PC-9 (cell line): Measurements from ENCODE around the gene XXYLT1. TPM values are rescaled to one million over a fixed set of nuclear protein-coding genes. Genes with fewer than 3 reads are reported as not detected.
A peak's percentile ranks its signal among the peaks of the same experiment; 100 is the strongest.

Source experiments
- BruUV-seq: library from RNA; stranded (reverse); fragments of 400-500 nt; replicated peaks from 2 replicates; lab custom pipeline; 2021; lab: Mats Ljungman, UMichigan
- CTCF ChIA-PET: fragments of 300-600 bp; sonication (Branson Sonifier 250); formaldehyde crosslinking; loops from one replicate; lab custom pipeline; 2022; ENCODE audit warnings: antibody characterized with exemption; lab: Charles Lee
- POLR2A ChIA-PET: fragments of 300-600 bp; sonication (Branson Sonifier 250); formaldehyde crosslinking; loops from one replicate; lab custom pipeline; 2022; ENCODE audit warnings: antibody characterized with exemption; ENCODE audit not compliant: unreplicated experiment; lab: Charles Lee
- DNase-seq, 2 experiments: peaks; one replicate each; pipeline versions ENCODE4 v3.0.0 to v3.0.0-alpha.2; 2015 to 2022; ENCODE audit warnings: mixed read lengths in 1 of 2
- H2AFZ ChIP-seq: fragments of 200-600 bp; sonication (generic); 2 replicates; pipeline ENCODE4 v1.8.1; 2017; ENCODE audit warnings: antibody characterized with exemption
- H3F3A ChIP-seq: fragments of 200-600 bp; sonication (generic); 2 replicates; pipeline ENCODE4 v1.8.1; 2017; ENCODE audit warnings: antibody characterized with exemption, mild to moderate bottlenecking, low read depth; ENCODE audit not compliant: insufficient read depth
- H3K27ac ChIP-seq: fragments of 200-600 bp; sonication (generic); 2 replicates; pipeline ENCODE4 v1.6.1; 2016; ENCODE audit warnings: mixed run types
- H3K27me3 ChIP-seq: fragments of 200-600 bp; sonication (generic); 2 replicates; pipeline ENCODE4 v1.6.1; 2016; ENCODE audit warnings: low read depth, mixed run types; ENCODE audit not compliant: insufficient read depth
- H3K36me3 ChIP-seq: fragments of 200-600 bp; sonication (generic); 2 replicates; pipeline ENCODE4 v1.6.1; 2016; ENCODE audit warnings: low read depth, mixed run types
- H3K4me1 ChIP-seq: fragments of 200-600 bp; sonication (generic); replicated peaks from 2 replicates; pipeline ENCODE4 v1.6.1; 2016; ENCODE audit warnings: mixed run types; ENCODE audit not compliant: insufficient read depth
- H3K4me2 ChIP-seq: fragments of 200-600 bp; sonication (generic); 2 replicates; pipeline ENCODE4 v1.6.1; 2017; ENCODE audit warnings: mixed run types
- H3K4me3 ChIP-seq: fragments of 200-600 bp; sonication (generic); 2 replicates; pipeline ENCODE4 v1.6.1; 2016; ENCODE audit warnings: mixed run types
- H3K79me2 ChIP-seq: fragments of 200-600 bp; sonication (generic); 2 replicates; pipeline ENCODE4 v1.6.1; 2017; ENCODE audit warnings: low read depth, mixed run types
- H3K9me2 ChIP-seq: fragments of 200-600 bp; sonication (generic); 2 replicates; pipeline ENCODE4 v1.8.1; 2017; ENCODE audit warnings: mild to moderate bottlenecking; ENCODE audit not compliant: insufficient read depth
- H3K9me3 ChIP-seq: fragments of 200-600 bp; sonication (generic); 2 replicates; pipeline ENCODE4 v1.8.1; 2016; ENCODE audit warnings: low read depth; ENCODE audit not compliant: insufficient read depth
- H4K20me1 ChIP-seq: fragments of 200-600 bp; sonication (generic); 2 replicates; pipeline ENCODE4 v1.8.1; 2017; ENCODE audit not compliant: insufficient read depth
- CTCF ChIP-seq: fragments of 200-600 bp; sonication (generic); conservative IDR thresholded peaks from 2 replicates; pipeline ENCODE4 v1.6.1; 2017; ENCODE audit warnings: mixed run types, antibody characterized with exemption, mild to moderate bottlenecking, moderate library complexity
- EZH2 ChIP-seq: fragments of 200-600 bp; sonication (generic); IDR thresholded peaks from 2 replicates; pipeline ENCODE4 v1.8.0; 2017; ENCODE audit warnings: antibody characterized with exemption, low read depth
- intact Hi-C: fragments of 100-400 bp; cut with micrococcal nuclease; formaldehyde crosslinking; loops from one replicate; pipeline ENCODE4 v1.10.0; 2022; ENCODE audit not compliant: unreplicated experiment
- total RNA-seq: library from RNA; stranded (reverse); gene quantifications from 2 replicates; pipeline ENCODE4 v1.2.3, GENCODE V29; 2021

The XXYLT1 gene
- total RNA-seq, 1 experiment from 2014 or later: 13.3 TPM

- Histone ChIP-seq H3K4me2 (no peak overlapping the region), H3K27me3 (no peaks in the 10 kb centered on the region), H3K4me1 (0 out of 2 replicates have a peak, but pooled peaks cover 4% of the 10 kb centered on the region), H3K36me3 (no peaks in the 10 kb centered on the region), H3K4me3 (no peak overlapping the region), H3K9me2 (no peaks in the 10 kb centered on the region), H3F3A (no peaks in the 10 kb centered on the region), H4K20me1 (no peaks in the 10 kb centered on the region), H3K27ac (no peak overlapping the region), H3K9me3 (no peaks in the 10 kb centered on the region; the same call in 1 of the 2 replicates), H2AFZ (no peak overlapping the region), H3K79me2 (no peaks in the 10 kb centered on the region)
- intact Hi-C loops: no loop called here
- CTCF ChIA-PET: no interaction called here
- POLR2A ChIA-PET: interaction anchor here (0.5 to 0.6 kb wide), 4 partner anchors 10 to 290 kb away, joined by 4 to 23 read pairs (median 8); no protein-coding TSS in a partner anchor
- no peak for DNase-seq
- no peak for TF ChIP-seq EZH2
- no peak for TF ChIP-seq CTCF
- BruUV-seq: no TSS peak
Measured at GRCh38 chr3:195140410-195140809, 130.5 kb downstream of the XXYLT1 start.

- H3K4me2 ChIP-seq: no peak overlapping the region
- DNase-seq: peak in 1 of 2 experiments; percentile 47
- no peaks in the 10 kb centered on the region for H3K27me3 ChIP-seq
- intact Hi-C loops: no loop called here
- TF ChIP-seq CTCF (no peak), EZH2 (no peak)
- CTCF ChIA-PET: no interaction called here
- H3K27ac ChIP-seq: no peak overlapping the region
- H3K9me2 ChIP-seq: no peaks in the 10 kb centered on the region
- BruUV-seq: no TSS peak
- H3K4me1 ChIP-seq: 0 out of 2 replicates have a peak, but pooled peaks cover 4% of the 10 kb centered on the region
- no peaks in the 10 kb centered on the region for H3K36me3 ChIP-seq
- H2AFZ ChIP-seq: no peak overlapping the region
- no peaks in the 10 kb centered on the region for H3F3A ChIP-seq
- no peaks in the 10 kb centered on the region for H3K79me2 ChIP-seq
- POLR2A ChIA-PET: interaction anchor here (0.5 to 0.6 kb wide), 4 partner anchors 11 to 289 kb away, joined by 4 to 23 read pairs (median 8); no protein-coding TSS in a partner anchor
- no peak overlapping the region for H3K4me3 ChIP-seq
- H4K20me1 ChIP-seq: no peaks in the 10 kb centered on the region
- H3K9me3 ChIP-seq: no peaks in the 10 kb centered on the region; the same call in 1 of the 2 replicates
Measured at GRCh38 chr3:195139876-195140240, 131.1 kb downstream of the XXYLT1 start.

GRCh38 chr3:195139091-195139875, 131.7 kb downstream of the XXYLT1 start:
- no TSS peak for BruUV-seq
- no peak overlapping the region for H3K27ac ChIP-seq

More at GRCh38 chr3:195139091-195139875, 131.7 kb downstream of the XXYLT1 start:
- no peaks in the 10 kb centered on the region for H3K27me3 ChIP-seq
- DNase-seq: peak in 1 of 2 experiments; percentile 56
- no peaks in the 10 kb centered on the region for H4K20me1 ChIP-seq
- no peaks in the 10 kb centered on the region for H3K79me2 ChIP-seq
- TF ChIP-seq EZH2 (no peak), CTCF (no peak)
- no peak overlapping the region for H2AFZ ChIP-seq
- CTCF ChIA-PET: no interaction called here
- H3K36me3 ChIP-seq: no peaks in the 10 kb centered on the region
- H3K4me1 ChIP-seq: 0 out of 2 replicates have a peak, but pooled peaks cover 4% of the 10 kb centered on the region
- POLR2A ChIA-PET: interaction anchor here (0.6 kb wide), 1 partner anchor 131 kb away, joined by 3 read pairs; no protein-coding TSS in a partner anchor
- H3F3A ChIP-seq: no peaks in the 10 kb centered on the region
- H3K4me3 ChIP-seq: no peak overlapping the region
- no peaks in the 10 kb centered on the region; the same call in 1 of the 2 replicates for H3K9me3 ChIP-seq
- H3K9me2 ChIP-seq: no peaks in the 10 kb centered on the region
- H3K4me2 ChIP-seq: no peak overlapping the region
- intact Hi-C loops: no loop called here
